OCI-LY7 (cell line): ENCODE data around the gene CLMN. TPM values are rescaled to one million over a fixed set of nuclear protein-coding genes. Genes with fewer than 3 reads are reported as not detected.

Experiments used
- BruUV-seq: library from RNA; stranded (reverse); fragments of 400-500 nt; replicated peaks from 2 replicates; lab custom pipeline; 2021; lab: Mats Ljungman, UMichigan
- CTCF ChIA-PET: fragments of 300-600 bp; sonication (Branson Sonifier 250); formaldehyde crosslinking; loops from one replicate; lab custom pipeline; 2022; ENCODE audit warnings: antibody characterized with exemption; ENCODE audit not compliant: unreplicated experiment; lab: Charles Lee
- POLR2A ChIA-PET: fragments of 300-600 bp; sonication (Branson Sonifier 250); formaldehyde crosslinking; loops from one replicate; lab custom pipeline; 2022; ENCODE audit warnings: antibody characterized with exemption; lab: Charles Lee
- DNase-seq: peaks from one replicate; pipeline ENCODE4 v3.0.0-alpha.2; 2015; ENCODE audit warnings: low spot score
- H2AFZ ChIP-seq: fragments of 200-600 bp; sonication (generic), shearing (Covaris generic); 2 replicates; pipeline ENCODE4 v1.6.1; 2014; ENCODE audit warnings: mild to moderate bottlenecking, antibody characterized with exemption, low read length, moderate library complexity
- H3K27ac ChIP-seq: fragments of 200-600 bp; sonication (generic); 2 replicates; pipeline ENCODE4 v1.5.1; 2014; ENCODE audit warnings: mixed run types, low read depth, mild to moderate bottlenecking, moderate library complexity, low read length, inconsistent platforms; ENCODE audit not compliant: poor library complexity, severe bottlenecking
- H3K36me3 ChIP-seq: fragments of 200-600 bp; sonication (generic); 2 replicates; pipeline ENCODE4 v1.6.1; 2014; ENCODE audit warnings: mild to moderate bottlenecking, antibody characterized with exemption, low read length, moderate library complexity, mixed read lengths; ENCODE audit not compliant: insufficient read depth
- H3K4me1 ChIP-seq: fragments of 200-600 bp; sonication (generic); 2 replicates; pipeline ENCODE4 v1.5.1; 2014; ENCODE audit warnings: mild to moderate bottlenecking, low read length; ENCODE audit not compliant: insufficient read depth, poor library complexity, severe bottlenecking
- H3K4me2 ChIP-seq: fragments of 200-600 bp; sonication (generic); 2 replicates; pipeline ENCODE4 v1.6.1; 2014; ENCODE audit warnings: mild to moderate bottlenecking, low read length
- H3K4me3 ChIP-seq: fragments of 200-600 bp; sonication (generic); 2 replicates; pipeline ENCODE4 v1.5.1; 2014; ENCODE audit warnings: mild to moderate bottlenecking, low read depth, low read length; ENCODE audit not compliant: poor library complexity, severe bottlenecking
- H3K79me2 ChIP-seq: fragments of 200-600 bp; sonication (generic); 2 replicates; pipeline ENCODE4 v1.6.1; 2016; ENCODE audit warnings: low read depth, mild to moderate bottlenecking, low read length, moderate library complexity, mixed read lengths; ENCODE audit not compliant: insufficient read depth
- H3K9me2 ChIP-seq: fragments of 200-600 bp; sonication (generic); 2 replicates; pipeline ENCODE4 v1.6.1; 2016; ENCODE audit warnings: mild to moderate bottlenecking, low read length, mixed read lengths; ENCODE audit not compliant: insufficient read depth
- H3K9me3 ChIP-seq: fragments of 200-600 bp; sonication (generic); 2 replicates; pipeline ENCODE4 v1.6.1; 2014; ENCODE audit warnings: mild to moderate bottlenecking, mixed run types, low read length, mixed read lengths
- H4K20me1 ChIP-seq: fragments of 200-600 bp; sonication (generic); 2 replicates; pipeline ENCODE4 v1.6.1; 2014; ENCODE audit warnings: mild to moderate bottlenecking, antibody characterized with exemption, low read length, moderate library complexity, mixed read lengths; ENCODE audit not compliant: insufficient read depth
- EZH2phosphoT487 ChIP-seq: fragments of 200-600 bp; sonication (generic); IDR thresholded peaks from 2 replicates; pipeline ENCODE4 v1.6.1; 2018; ENCODE audit warnings: low read depth, borderline replicate concordance, mild to moderate bottlenecking, mixed run types, antibody characterized with exemption, low read length, moderate library complexity, mixed read lengths
- intact Hi-C: fragments of 100-400 bp; cut with micrococcal nuclease; formaldehyde crosslinking; loops from one replicate; pipeline ENCODE4 v1.10.0; 2022; ENCODE audit not compliant: unreplicated experiment
- total RNA-seq, 2 experiments: library from RNA; depleted of rRNA in 1 of 2; stranded (reverse); fragments of >200 nt in 1 of 2; shearing (Covaris generic) in 1 of 2; gene quantifications; 2 replicates each; pipeline ENCODE4 v1.2.3, GENCODE V29; 2014 to 2022
- TF ChIP-seq, protein P1 (sequence below): fragments of 200-600 bp; sonication (generic); conservative IDR thresholded peaks from 2 replicates; pipeline ENCODE4 v1.5.1; 2014; ENCODE audit warnings: mild to moderate bottlenecking, antibody characterized with exemption, low read length, moderate library complexity, mixed read lengths

CLMN gene
- total RNA-seq, 2 experiments from 2014 or later: 6.8 to 12.0 TPM

DNA sequence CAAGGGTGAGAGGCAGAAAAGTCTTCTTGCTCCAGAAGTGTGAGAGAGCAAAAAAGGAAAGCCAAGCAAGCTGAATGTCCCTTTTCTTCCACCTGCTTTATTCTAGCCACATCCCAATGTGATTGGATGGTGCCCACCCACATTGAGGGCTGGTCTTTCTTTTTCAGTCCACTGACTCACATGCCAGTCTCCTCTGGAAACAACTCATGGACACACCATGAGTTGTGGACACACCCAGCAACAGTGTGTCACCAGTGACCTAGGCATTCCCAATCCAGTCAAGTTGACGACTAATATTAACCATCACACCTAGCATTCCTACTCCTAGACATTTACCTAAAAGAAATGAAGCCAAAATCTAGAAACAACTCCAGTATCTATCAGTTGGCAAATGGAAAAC is 155.2 kb downstream of the CLMN start:
- intact Hi-C loops: no loop called here
- H3K27ac ChIP-seq: no peak overlapping the region
- TF ChIP-seq EZH2phosphoT487: no peak
- TF ChIP-seq, protein P1, sequence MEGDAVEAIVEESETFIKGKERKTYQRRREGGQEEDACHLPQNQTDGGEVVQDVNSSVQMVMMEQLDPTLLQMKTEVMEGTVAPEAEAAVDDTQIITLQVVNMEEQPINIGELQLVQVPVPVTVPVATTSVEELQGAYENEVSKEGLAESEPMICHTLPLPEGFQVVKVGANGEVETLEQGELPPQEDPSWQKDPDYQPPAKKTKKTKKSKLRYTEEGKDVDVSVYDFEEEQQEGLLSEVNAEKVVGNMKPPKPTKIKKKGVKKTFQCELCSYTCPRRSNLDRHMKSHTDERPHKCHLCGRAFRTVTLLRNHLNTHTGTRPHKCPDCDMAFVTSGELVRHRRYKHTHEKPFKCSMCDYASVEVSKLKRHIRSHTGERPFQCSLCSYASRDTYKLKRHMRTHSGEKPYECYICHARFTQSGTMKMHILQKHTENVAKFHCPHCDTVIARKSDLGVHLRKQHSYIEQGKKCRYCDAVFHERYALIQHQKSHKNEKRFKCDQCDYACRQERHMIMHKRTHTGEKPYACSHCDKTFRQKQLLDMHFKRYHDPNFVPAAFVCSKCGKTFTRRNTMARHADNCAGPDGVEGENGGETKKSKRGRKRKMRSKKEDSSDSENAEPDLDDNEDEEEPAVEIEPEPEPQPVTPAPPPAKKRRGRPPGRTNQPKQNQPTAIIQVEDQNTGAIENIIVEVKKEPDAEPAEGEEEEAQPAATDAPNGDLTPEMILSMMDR: no peak
- no peaks in the 10 kb centered on the region for H4K20me1 ChIP-seq
- H3K9me3 ChIP-seq: peaks cover 7% of the 10 kb centered on the region; the same call in 1 of the 2 replicates
- H3K36me3 ChIP-seq: no peaks in the 10 kb centered on the region
- H3K4me2 ChIP-seq: no peak overlapping the region
- BruUV-seq: no TSS peak
- H3K79me2 ChIP-seq: no peaks in the 10 kb centered on the region
- DNase-seq: no peak
- POLR2A ChIA-PET: no interaction called here
- H2AFZ ChIP-seq: no peak overlapping the region
- no peaks in the 10 kb centered on the region for H3K9me2 ChIP-seq
- H3K4me1 ChIP-seq: no peaks in the 10 kb centered on the region
- H3K4me3 ChIP-seq: no peak overlapping the region
- CTCF ChIA-PET: no interaction called here

DNA sequence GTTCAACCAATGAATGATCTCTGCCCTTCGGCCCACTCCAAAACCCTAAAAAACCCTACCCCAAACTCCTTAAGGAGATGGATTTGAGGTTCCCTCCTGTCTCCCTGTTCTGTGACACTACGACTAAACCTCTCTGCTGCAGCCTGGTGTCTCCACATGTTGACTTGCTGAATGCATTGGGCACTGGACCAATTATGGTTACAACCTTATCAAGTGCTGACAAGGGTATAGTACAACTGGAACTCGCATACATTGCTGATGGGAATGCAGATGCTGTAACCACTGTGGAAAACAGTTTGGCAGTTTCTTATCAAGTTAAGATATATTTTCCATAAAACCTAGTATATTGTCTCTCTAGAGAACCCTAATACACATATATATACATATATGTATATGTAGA is 156.0 kb downstream of the CLMN start:
- no peak for TF ChIP-seq EZH2phosphoT487
- TF ChIP-seq, protein P1: no peak
- Histone ChIP-seq H3K9me3 (peaks cover 7% of the 10 kb centered on the region; the same call in 1 of the 2 replicates), H3K4me2 (no peak overlapping the region), H3K79me2 (no peaks in the 10 kb centered on the region), H3K4me3 (no peak overlapping the region), H4K20me1 (no peaks in the 10 kb centered on the region), H3K4me1 (peaks cover 3% of the 10 kb centered on the region), H3K27ac (no peak overlapping the region), H2AFZ (no peak overlapping the region), H3K36me3 (no peaks in the 10 kb centered on the region), H3K9me2 (no peaks in the 10 kb centered on the region)
- no peak for DNase-seq
- CTCF ChIA-PET: no interaction called here
- POLR2A ChIA-PET: no interaction called here
- no TSS peak for BruUV-seq
- intact Hi-C loops: no loop called here

DNA sequence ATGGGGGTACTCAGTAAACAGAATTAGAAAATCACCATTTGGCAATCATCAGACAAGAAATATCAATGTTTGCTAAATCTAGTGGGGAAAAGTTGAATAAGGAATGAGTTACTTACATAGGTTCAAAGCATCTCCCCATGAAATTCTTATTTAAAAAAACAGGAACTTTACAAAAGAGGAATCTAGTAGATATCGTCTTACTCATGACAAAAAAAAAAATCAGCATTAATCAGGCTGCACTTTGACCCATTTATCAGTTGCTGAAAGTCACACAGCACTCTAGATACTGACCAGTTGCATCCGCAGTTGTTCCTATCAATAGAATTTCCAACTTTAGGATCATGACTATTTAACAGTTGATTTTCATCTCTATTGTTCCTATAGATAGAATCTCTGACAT is 156.6 kb downstream of the CLMN start:
- H4K20me1 ChIP-seq: no peaks in the 10 kb centered on the region
- peaks cover 7% of the 10 kb centered on the region; the same call in 1 of the 2 replicates for H3K9me3 ChIP-seq
- no peak overlapping the region for H3K4me2 ChIP-seq
- intact Hi-C loops: no loop called here
- no TSS peak for BruUV-seq
- no peak overlapping the region for H3K4me3 ChIP-seq
- POLR2A ChIA-PET: no interaction called here
- H3K27ac ChIP-seq: no peak overlapping the region
- no peak for TF ChIP-seq EZH2phosphoT487
- TF ChIP-seq, protein P1: no peak
- H3K36me3 ChIP-seq: no peaks in the 10 kb centered on the region
- H3K79me2 ChIP-seq: no peaks in the 10 kb centered on the region
- CTCF ChIA-PET: no interaction called here
- H3K9me2 ChIP-seq: no peaks in the 10 kb centered on the region
- peaks cover 9% of the 10 kb centered on the region for H3K4me1 ChIP-seq
- DNase-seq: no peak
- H2AFZ ChIP-seq: no peak overlapping the region
